ENCODE measurements around the gene CFAP70. TPM values are rescaled to one million over a fixed set of nuclear protein-coding genes. Genes with fewer than 3 reads are reported as not detected.
"Not testable (repeated sequence)": the region's sequence is repeated elsewhere in the genome, so short reads cannot be mapped to it uniquely, and the experiment has no call there.

Gene CFAP70
- total and polyA plus RNA-seq, 4 donors: 0.25 to 2.8 (median 1.7) TPM

DNA sequence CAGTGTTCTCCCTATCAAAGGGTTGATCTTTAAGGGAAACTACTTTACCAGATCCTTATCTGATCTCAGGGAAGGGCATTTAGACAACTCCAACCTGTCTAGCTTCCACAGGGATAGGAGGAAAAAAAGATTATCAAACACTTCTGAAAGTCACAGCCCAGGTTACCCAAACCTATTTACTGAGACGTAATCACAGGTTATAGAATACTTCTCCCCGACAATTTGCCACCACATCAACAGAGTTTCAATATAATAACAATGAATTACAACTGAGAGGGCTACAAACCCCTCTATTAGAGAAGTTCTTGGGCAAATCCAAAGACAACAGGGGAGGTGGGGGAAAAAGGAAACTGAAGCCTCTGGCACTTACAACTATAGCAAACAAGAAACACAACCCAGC lies 26.3 kb downstream of the CFAP70 start:
- H3K4me1 ChIP-seq (ENCODE audit: control insufficient read depth in 1 of 2, insufficient read depth in 2 of 2, low read length in 2 of 2): no peaks in the 10 kb centered on the region
- WGBS, 2 donors: 60 to 82% methylated on average over 2 of the region's 2 CpGs
- intact Hi-C loops (cut with DNase I): no loop called here
- no peak for DNase-seq
- no peaks in the 10 kb centered on the region for H3K9me3 ChIP-seq (ENCODE audit: control insufficient read depth, low read length)
- H3K27me3 ChIP-seq (ENCODE audit: control insufficient read depth in 1 of 2, insufficient read depth in 2 of 2, low read length in 1 of 2): no peaks in the 10 kb centered on the region
- H3K4me3 ChIP-seq (ENCODE audit: low read length in 2 of 2): no peak overlapping the region
- no peak overlapping the region for H3K27ac ChIP-seq (ENCODE audit: low read depth in 1 of 2, low read length in 2 of 2)
- ATAC-seq (ENCODE audit: low FRiP score): no peak
- H3K36me3 ChIP-seq (ENCODE audit: control insufficient read depth in 1 of 2, insufficient read depth in 2 of 2, low read length in 1 of 2): no peaks in the 10 kb centered on the region

GRCh38 chr10:73328523-73328922 lies 30.1 kb downstream of the CFAP70 start:
- H3K4me3 ChIP-seq (ENCODE audit: low read length in 2 of 2); H3K27me3 ChIP-seq (ENCODE audit: control insufficient read depth in 1 of 2, insufficient read depth in 2 of 2, low read length in 1 of 2); H3K4me1 ChIP-seq (ENCODE audit: control insufficient read depth in 1 of 2, insufficient read depth in 2 of 2, low read length in 2 of 2); ATAC-seq (ENCODE audit: low FRiP score); H3K27ac ChIP-seq (ENCODE audit: low read depth in 1 of 2, low read length in 2 of 2); DNase-seq; H3K9me3 ChIP-seq (ENCODE audit: control insufficient read depth, low read length); intact Hi-C loops (cut with DNase I); H3K36me3 ChIP-seq (ENCODE audit: control insufficient read depth in 1 of 2, insufficient read depth in 2 of 2, low read length in 1 of 2): not testable (repeated sequence)
- WGBS, 2 donors: no CpG with 5 or more reads among the region's 1 CpG

- H3K4me1 ChIP-seq (ENCODE audit: control insufficient read depth in 1 of 2, insufficient read depth in 2 of 2, low read length in 2 of 2); DNase-seq; H3K27ac ChIP-seq (ENCODE audit: low read depth in 1 of 2, low read length in 2 of 2); H3K27me3 ChIP-seq (ENCODE audit: control insufficient read depth in 1 of 2, insufficient read depth in 2 of 2, low read length in 1 of 2); H3K9me3 ChIP-seq (ENCODE audit: control insufficient read depth, low read length); ATAC-seq (ENCODE audit: low FRiP score); H3K36me3 ChIP-seq (ENCODE audit: control insufficient read depth in 1 of 2, insufficient read depth in 2 of 2, low read length in 1 of 2); H3K4me3 ChIP-seq (ENCODE audit: low read length in 2 of 2); intact Hi-C loops (cut with DNase I): not testable (repeated sequence)
- 56 to 72% methylated on average over 2 of the region's 4 CpGs for WGBS, 2 donors
Observed at GRCh38 chr10:73325290-73325689, 33.4 kb downstream of the CFAP70 start.

- H3K27me3 ChIP-seq (ENCODE audit: control insufficient read depth in 1 of 2, insufficient read depth in 2 of 2, low read length in 1 of 2); H3K36me3 ChIP-seq (ENCODE audit: control insufficient read depth in 1 of 2, insufficient read depth in 2 of 2, low read length in 1 of 2); H3K9me3 ChIP-seq (ENCODE audit: control insufficient read depth, low read length); H3K4me1 ChIP-seq (ENCODE audit: control insufficient read depth in 1 of 2, insufficient read depth in 2 of 2, low read length in 2 of 2); H3K27ac ChIP-seq (ENCODE audit: low read depth in 1 of 2, low read length in 2 of 2); H3K4me3 ChIP-seq (ENCODE audit: low read length in 2 of 2); DNase-seq; ATAC-seq (ENCODE audit: low FRiP score); intact Hi-C loops (cut with DNase I): not testable (repeated sequence)
- 97 to 98% methylated on average over 5 of the region's 5 CpGs for WGBS, 2 donors
Observed at GRCh38 chr10:73323582-73323981, 35.1 kb downstream of the CFAP70 start.

- H3K27me3 ChIP-seq (ENCODE audit: control insufficient read depth in 1 of 2, insufficient read depth in 2 of 2, low read length in 1 of 2): no peaks in the 10 kb centered on the region
- H3K27ac ChIP-seq (ENCODE audit: low read depth in 1 of 2, low read length in 2 of 2): no peak overlapping the region
- H3K36me3 ChIP-seq (ENCODE audit: control insufficient read depth in 1 of 2, insufficient read depth in 2 of 2, low read length in 1 of 2): no peaks in the 10 kb centered on the region
- DNase-seq: no peak
- intact Hi-C loops (cut with DNase I): no loop called here
- H3K4me3 ChIP-seq (ENCODE audit: low read length in 2 of 2): no peak overlapping the region
- no peaks in the 10 kb centered on the region for H3K4me1 ChIP-seq (ENCODE audit: control insufficient read depth in 1 of 2, insufficient read depth in 2 of 2, low read length in 2 of 2)
- ATAC-seq (ENCODE audit: low FRiP score): no peak
- H3K9me3 ChIP-seq (ENCODE audit: control insufficient read depth, low read length): no peaks in the 10 kb centered on the region
Observed at GRCh38 chr10:73310475-73310874, 48.2 kb downstream of the CFAP70 start.

DNA sequence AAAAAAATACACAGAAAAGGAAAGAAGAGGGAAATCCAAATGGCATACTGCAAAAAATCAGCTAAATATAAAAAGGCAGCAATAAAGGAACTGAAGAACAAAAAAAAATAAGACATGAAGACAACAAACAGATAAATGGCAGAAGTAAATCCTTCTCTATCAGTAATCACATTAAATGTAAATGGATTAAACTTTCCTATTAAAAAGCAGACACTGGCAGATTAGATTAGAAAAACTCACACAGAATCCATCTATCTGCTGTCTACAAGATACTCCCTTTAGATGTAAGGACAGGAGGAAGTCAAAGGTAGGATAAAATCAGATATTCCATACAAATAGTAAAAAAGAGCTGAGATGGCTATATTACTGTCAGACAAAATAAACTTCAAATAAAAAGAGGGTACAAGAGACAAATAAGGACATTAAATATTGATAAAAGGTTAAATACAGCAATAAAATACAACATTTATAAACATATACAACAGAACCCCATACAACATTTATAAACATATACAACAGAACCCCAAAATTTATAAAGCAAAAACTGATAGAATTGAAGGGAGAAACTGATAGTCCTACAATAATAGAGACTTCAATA lies 51.4 kb downstream of the CFAP70 start:
- H3K27ac ChIP-seq (ENCODE audit: low read depth in 1 of 2, low read length in 2 of 2): no peak overlapping the region
- H3K36me3 ChIP-seq (ENCODE audit: control insufficient read depth in 1 of 2, insufficient read depth in 2 of 2, low read length in 1 of 2): no peaks in the 10 kb centered on the region
- ATAC-seq (ENCODE audit: low FRiP score) (no peak), DNase-seq (no peak)
- no peaks in the 10 kb centered on the region for H3K27me3 ChIP-seq (ENCODE audit: control insufficient read depth in 1 of 2, insufficient read depth in 2 of 2, low read length in 1 of 2)
- no peak overlapping the region for H3K4me3 ChIP-seq (ENCODE audit: low read length in 2 of 2)
- H3K9me3 ChIP-seq (ENCODE audit: control insufficient read depth, low read length): no peaks in the 10 kb centered on the region
- intact Hi-C loops (cut with DNase I): no loop called here
- no peaks in the 10 kb centered on the region for H3K4me1 ChIP-seq (ENCODE audit: control insufficient read depth in 1 of 2, insufficient read depth in 2 of 2, low read length in 2 of 2)

DNA sequence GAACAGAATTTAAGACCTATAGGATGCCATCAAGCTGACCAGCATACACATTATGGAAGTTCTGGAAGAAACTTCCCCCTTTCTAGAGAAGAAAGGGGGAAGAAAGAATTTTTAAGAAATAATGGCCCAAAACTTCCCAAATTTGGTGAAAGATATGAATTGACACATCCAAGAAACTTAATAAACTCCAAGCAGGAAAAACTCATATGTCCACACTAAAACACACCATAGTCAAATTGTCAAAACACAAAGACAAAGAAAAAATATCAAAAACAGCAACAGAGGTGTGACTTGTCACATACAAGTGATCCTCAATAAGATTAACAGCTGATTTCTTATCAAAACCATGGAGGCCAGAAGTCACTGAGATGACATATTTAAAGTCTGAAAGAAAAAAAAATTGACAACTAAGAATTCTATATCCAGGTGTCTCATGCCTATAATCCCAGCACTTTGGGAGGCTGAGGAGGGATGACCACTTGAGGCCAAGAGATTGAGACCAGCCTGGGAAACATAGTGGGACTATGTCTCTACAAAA lies 52.4 kb downstream of the CFAP70 start:
- DNase-seq (no peak), ATAC-seq (ENCODE audit: low FRiP score) (no peak)
- no peak overlapping the region for H3K27ac ChIP-seq (ENCODE audit: low read depth in 1 of 2, low read length in 2 of 2)
- no peaks in the 10 kb centered on the region for H3K27me3 ChIP-seq (ENCODE audit: control insufficient read depth in 1 of 2, insufficient read depth in 2 of 2, low read length in 1 of 2)
- H3K4me3 ChIP-seq (ENCODE audit: low read length in 2 of 2): no peak overlapping the region
- no peaks in the 10 kb centered on the region for H3K4me1 ChIP-seq (ENCODE audit: control insufficient read depth in 1 of 2, insufficient read depth in 2 of 2, low read length in 2 of 2)
- no peaks in the 10 kb centered on the region for H3K9me3 ChIP-seq (ENCODE audit: control insufficient read depth, low read length)
- H3K36me3 ChIP-seq (ENCODE audit: control insufficient read depth in 1 of 2, insufficient read depth in 2 of 2, low read length in 1 of 2): no peaks in the 10 kb centered on the region
- intact Hi-C loops (cut with DNase I): no loop called here

GRCh38 chr10:73296946-73297345 lies 61.7 kb downstream of the CFAP70 start:
- intact Hi-C loops (cut with DNase I): no loop called here
- Histone ChIP-seq H3K9me3 (ENCODE audit: control insufficient read depth, low read length) (no peaks in the 10 kb centered on the region), H3K36me3 (ENCODE audit: control insufficient read depth in 1 of 2, insufficient read depth in 2 of 2, low read length in 1 of 2) (no peaks in the 10 kb centered on the region), H3K4me3 (ENCODE audit: low read length in 2 of 2) (no peak overlapping the region), H3K27me3 (ENCODE audit: control insufficient read depth in 1 of 2, insufficient read depth in 2 of 2, low read length in 1 of 2) (no peaks in the 10 kb centered on the region), H3K4me1 (ENCODE audit: control insufficient read depth in 1 of 2, insufficient read depth in 2 of 2, low read length in 2 of 2) (no peaks in the 10 kb centered on the region), H3K27ac (ENCODE audit: low read depth in 1 of 2, low read length in 2 of 2) (no peak overlapping the region)
- 79 to 80% methylated on average over 3 of the region's 3 CpGs for WGBS, 2 donors
- ATAC-seq (ENCODE audit: low FRiP score): no peak
- DNase-seq: no peak

DNA sequence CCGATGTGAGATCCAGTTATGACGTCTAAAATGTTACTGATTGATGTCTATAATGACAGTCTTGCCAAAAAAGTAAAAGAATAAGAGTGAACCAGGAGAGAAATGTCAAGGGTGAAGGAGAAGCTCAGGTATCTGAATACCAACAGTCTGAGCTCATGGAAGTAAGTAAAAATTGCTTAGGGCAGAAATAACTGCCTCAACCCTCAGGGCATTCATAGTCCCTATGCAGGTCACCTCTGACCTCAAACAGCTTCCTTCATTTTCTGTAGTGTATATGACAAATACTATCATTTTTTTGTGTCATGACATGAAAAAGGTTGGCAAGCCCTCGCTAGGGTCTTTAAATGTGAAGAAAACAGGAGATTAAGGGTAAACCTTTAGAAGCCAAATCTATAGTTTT lies 65.2 kb downstream of the CFAP70 start:
- WGBS, 2 donors: 68 to 73% methylated on average over 3 of the region's 3 CpGs
- Histone ChIP-seq H3K9me3 (ENCODE audit: control insufficient read depth, low read length) (no peaks in the 10 kb centered on the region), H3K27ac (ENCODE audit: low read depth in 1 of 2, low read length in 2 of 2) (no peak overlapping the region), H3K27me3 (ENCODE audit: control insufficient read depth in 1 of 2, insufficient read depth in 2 of 2, low read length in 1 of 2) (no peaks in the 10 kb centered on the region), H3K36me3 (ENCODE audit: control insufficient read depth in 1 of 2, insufficient read depth in 2 of 2, low read length in 1 of 2) (no peaks in the 10 kb centered on the region), H3K4me1 (ENCODE audit: control insufficient read depth in 1 of 2, insufficient read depth in 2 of 2, low read length in 2 of 2) (no peaks in the 10 kb centered on the region), H3K4me3 (ENCODE audit: low read length in 2 of 2) (no peak overlapping the region)
- ATAC-seq (ENCODE audit: low FRiP score) (no peak), DNase-seq (no peak)
- intact Hi-C loops (cut with DNase I): no loop called here
